Measurements from ENCODE around the gene XRN1.
A peak's percentile ranks its signal among the peaks of the same experiment; 100 is the strongest.

Gene XRN1, protein sequence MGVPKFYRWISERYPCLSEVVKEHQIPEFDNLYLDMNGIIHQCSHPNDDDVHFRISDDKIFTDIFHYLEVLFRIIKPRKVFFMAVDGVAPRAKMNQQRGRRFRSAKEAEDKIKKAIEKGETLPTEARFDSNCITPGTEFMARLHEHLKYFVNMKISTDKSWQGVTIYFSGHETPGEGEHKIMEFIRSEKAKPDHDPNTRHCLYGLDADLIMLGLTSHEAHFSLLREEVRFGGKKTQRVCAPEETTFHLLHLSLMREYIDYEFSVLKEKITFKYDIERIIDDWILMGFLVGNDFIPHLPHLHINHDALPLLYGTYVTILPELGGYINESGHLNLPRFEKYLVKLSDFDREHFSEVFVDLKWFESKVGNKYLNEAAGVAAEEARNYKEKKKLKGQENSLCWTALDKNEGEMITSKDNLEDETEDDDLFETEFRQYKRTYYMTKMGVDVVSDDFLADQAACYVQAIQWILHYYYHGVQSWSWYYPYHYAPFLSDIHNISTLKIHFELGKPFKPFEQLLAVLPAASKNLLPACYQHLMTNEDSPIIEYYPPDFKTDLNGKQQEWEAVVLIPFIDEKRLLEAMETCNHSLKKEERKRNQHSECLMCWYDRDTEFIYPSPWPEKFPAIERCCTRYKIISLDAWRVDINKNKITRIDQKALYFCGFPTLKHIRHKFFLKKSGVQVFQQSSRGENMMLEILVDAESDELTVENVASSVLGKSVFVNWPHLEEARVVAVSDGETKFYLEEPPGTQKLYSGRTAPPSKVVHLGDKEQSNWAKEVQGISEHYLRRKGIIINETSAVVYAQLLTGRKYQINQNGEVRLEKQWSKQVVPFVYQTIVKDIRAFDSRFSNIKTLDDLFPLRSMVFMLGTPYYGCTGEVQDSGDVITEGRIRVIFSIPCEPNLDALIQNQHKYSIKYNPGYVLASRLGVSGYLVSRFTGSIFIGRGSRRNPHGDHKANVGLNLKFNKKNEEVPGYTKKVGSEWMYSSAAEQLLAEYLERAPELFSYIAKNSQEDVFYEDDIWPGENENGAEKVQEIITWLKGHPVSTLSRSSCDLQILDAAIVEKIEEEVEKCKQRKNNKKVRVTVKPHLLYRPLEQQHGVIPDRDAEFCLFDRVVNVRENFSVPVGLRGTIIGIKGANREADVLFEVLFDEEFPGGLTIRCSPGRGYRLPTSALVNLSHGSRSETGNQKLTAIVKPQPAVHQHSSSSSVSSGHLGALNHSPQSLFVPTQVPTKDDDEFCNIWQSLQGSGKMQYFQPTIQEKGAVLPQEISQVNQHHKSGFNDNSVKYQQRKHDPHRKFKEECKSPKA (N-terminal part only)

GRCh38 chr3:142447852-142448823 lies at the start of gene XRN1:
XRN1 (minus strand) TSS chr3:142448037; CDS start chr3:142447944, 93 bp downstream.
- in situ Hi-C loops (cut with MboI; ENCODE audit: low pct_unique_long_range_greater_than_20kb, low sequenced_read_pairs, unreplicated experiment): no loop called here
- TF ChIP-seq CTCF (IDR thresholded peaks at IDR 0.05; ENCODE audit: extremely low read depth, insufficient read depth, missing control alignments): no peak
- peak; percentile 96 for DNase-seq (ENCODE audit: low spot score)

- no peak for TF ChIP-seq CTCF (IDR thresholded peaks at IDR 0.05; ENCODE audit: extremely low read depth, insufficient read depth, missing control alignments)
- in situ Hi-C loops (cut with MboI; ENCODE audit: low pct_unique_long_range_greater_than_20kb, low sequenced_read_pairs, unreplicated experiment): no loop called here
- no peak for DNase-seq (ENCODE audit: low spot score)
Observed at GRCh38 chr3:142495103-142495502, 47.3 kb upstream of the XRN1 start.

GRCh38 chr3:142492184-142492583 lies 44.3 kb upstream of the XRN1 start:
- in situ Hi-C loops (cut with MboI; ENCODE audit: low pct_unique_long_range_greater_than_20kb, low sequenced_read_pairs, unreplicated experiment): no loop called here
- no peak for TF ChIP-seq CTCF (IDR thresholded peaks at IDR 0.05; ENCODE audit: extremely low read depth, insufficient read depth, missing control alignments)
- DNase-seq (ENCODE audit: low spot score): no peak

GRCh38 chr3:142489572-142490323 lies 41.9 kb upstream of the XRN1 start:
- in situ Hi-C loops (cut with MboI; ENCODE audit: low pct_unique_long_range_greater_than_20kb, low sequenced_read_pairs, unreplicated experiment): no loop called here
- no peak for DNase-seq (ENCODE audit: low spot score)
- no peak for TF ChIP-seq CTCF (IDR thresholded peaks at IDR 0.05; ENCODE audit: extremely low read depth, insufficient read depth, missing control alignments)

DNA sequence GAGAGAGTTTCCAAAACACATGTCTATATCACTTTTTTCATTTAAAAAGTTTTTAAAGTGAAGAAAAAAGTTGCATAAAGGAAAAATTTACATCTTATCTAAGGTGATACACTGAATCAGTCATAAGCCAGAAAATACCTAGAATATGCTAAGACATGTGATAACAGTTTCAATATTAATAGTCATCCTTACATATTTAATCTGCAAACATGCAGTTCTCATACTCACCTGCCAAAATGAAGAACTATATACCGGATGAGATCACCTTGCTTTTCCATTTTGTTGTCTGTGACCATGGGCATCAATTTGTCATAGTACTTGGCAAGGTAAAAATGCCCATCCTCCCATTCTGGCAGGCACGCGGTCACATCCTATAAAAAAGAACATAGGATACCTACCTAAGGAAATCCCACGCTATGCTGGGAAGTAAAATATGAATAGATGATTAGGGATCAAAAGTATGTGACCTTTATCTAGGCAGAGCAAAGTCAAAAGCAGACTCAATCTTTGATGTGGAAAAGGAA lies 37.1 kb upstream of the XRN1 start:
- TF ChIP-seq CTCF (IDR thresholded peaks at IDR 0.05; ENCODE audit: extremely low read depth, insufficient read depth, missing control alignments): no peak
- DNase-seq (ENCODE audit: low spot score): no peak
- in situ Hi-C loops (cut with MboI; ENCODE audit: low pct_unique_long_range_greater_than_20kb, low sequenced_read_pairs, unreplicated experiment): no loop called here
